ENCODE data around the gene EVI5L.

The EVI5L gene

GRCh38 chr19:7848779-7849457 is 18.9 kb downstream of the EVI5L start:
- TF ChIP-seq CTCF (conservative IDR thresholded peaks at IDR 0.05; ENCODE audit: low read depth, low read length) = no peak
- H3K4me3 ChIP-seq (ENCODE audit: low read depth, low read length) = no peak overlapping the region
- no peak for DNase-seq (ENCODE audit: low read depth)

GRCh38 chr19:7849631-7849999 is 19.6 kb downstream of the EVI5L start:
- no peak for DNase-seq (ENCODE audit: low read depth)
- TF ChIP-seq CTCF (conservative IDR thresholded peaks at IDR 0.05; ENCODE audit: low read depth, low read length) = no peak
- no peak overlapping the region for H3K4me3 ChIP-seq (ENCODE audit: low read depth, low read length)

- DNase-seq (ENCODE audit: low read depth) = no peak
Measured at GRCh38 chr19:7850000-7850813, 20.2 kb downstream of the EVI5L start.

GRCh38 chr19:7850945-7851622 is 21.1 kb downstream of the EVI5L start:
- DNase-seq (ENCODE audit: low read depth) = no peak
- no peak overlapping the region for H3K4me3 ChIP-seq (ENCODE audit: low read depth, low read length)
- TF ChIP-seq CTCF (conservative IDR thresholded peaks at IDR 0.05; ENCODE audit: low read depth, low read length) = no peak

More at GRCh38 chr19:7850000-7850813, 20.2 kb downstream of the EVI5L start:
- H3K4me3 ChIP-seq (ENCODE audit: low read depth, low read length) = no peak overlapping the region
- no peak for TF ChIP-seq CTCF (conservative IDR thresholded peaks at IDR 0.05; ENCODE audit: low read depth, low read length)

- H3K4me3 ChIP-seq (ENCODE audit: low read depth, low read length) = no peak overlapping the region
- DNase-seq (ENCODE audit: low read depth) = no peak
- TF ChIP-seq CTCF (conservative IDR thresholded peaks at IDR 0.05; ENCODE audit: low read depth, low read length) = no peak
Measured at GRCh38 chr19:7851623-7852500, 21.8 kb downstream of the EVI5L start.
